Effector CD8-positive, alpha-beta T cell (primary cell): ENCODE measurements around the gene WDR76.
"Not testable (repeated sequence)": the region's sequence is repeated elsewhere in the genome, so short reads cannot be mapped to it uniquely, and the experiment has no call there.

ENCODE experiments used
- DNase-seq: peaks from one replicate; lab custom pipeline; 2025; lab: John Stamatoyannopoulos, UW

WDR76 gene

DNA sequence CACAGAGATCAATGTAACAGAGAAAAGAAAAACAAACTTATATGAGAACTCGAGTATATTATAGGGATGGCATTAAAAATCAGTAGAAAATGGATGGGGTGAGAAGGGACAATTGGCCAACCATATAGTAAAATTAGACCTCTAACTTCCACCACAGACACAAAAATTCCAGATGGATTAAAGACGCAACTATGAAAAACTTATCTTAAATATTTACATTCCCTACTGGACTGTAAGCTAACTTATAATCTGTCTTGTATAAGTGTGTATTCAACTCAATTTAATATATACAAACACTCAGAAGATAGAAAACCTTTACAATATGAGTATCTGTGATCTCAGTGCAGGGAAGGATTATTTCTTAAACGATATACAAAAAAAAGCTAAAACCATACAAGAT is 5.3 kb upstream of the WDR76 start:
- no peak for DNase-seq

DNA sequence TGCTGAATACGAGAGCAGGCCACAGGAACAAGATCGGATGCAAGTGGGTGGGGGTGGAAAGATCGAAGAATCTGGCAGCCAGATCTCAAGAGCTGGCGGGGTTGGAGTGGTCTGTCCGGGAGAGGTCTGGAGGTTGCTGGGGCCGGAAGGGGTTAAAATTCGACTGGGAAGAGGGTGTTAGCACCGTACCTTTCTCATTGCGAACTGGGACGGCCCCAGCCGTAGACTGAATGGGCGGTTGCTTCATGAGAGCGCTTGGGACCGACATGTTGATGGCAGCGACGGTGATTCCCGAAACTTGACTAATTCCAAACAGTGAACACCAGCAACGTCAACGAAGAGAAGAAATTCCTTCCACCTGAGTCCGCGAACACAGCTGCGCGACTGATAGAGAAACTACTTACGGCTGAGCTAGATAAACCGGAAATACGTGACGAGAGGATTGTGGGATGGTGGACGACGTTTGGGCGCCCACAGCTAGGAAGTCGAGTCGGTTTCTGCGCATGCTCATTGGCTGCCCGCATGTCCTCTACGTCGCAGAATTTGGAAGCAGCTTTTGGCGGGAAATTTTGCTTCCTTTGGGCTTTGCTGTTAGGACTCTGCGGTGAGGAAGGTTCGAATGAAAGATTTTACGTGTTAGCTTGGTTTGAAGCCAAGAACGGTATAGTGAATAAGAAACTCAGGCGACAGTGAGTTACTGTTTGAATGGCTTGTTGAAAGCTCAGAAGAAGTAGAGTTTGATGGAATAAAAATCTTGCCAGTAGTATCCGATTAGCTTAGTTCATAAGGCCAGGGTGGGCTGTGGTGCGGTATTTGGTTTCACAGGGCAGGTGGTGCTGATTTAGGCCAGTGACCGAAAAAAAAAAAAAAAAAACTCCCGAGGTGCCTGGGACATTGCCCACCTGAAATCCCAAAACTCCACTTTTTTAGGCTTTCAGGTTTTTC is 2.2 kb upstream of the WDR76 start, which contains the start of gene MFAP1:
Gene MFAP1, minus strand, starts transcription at position 389 of the 945 bp plus-strand sequence. Its CDS starts 121 bp downstream, at position 268.
- peak; percentile 83 for DNase-seq

DNA sequence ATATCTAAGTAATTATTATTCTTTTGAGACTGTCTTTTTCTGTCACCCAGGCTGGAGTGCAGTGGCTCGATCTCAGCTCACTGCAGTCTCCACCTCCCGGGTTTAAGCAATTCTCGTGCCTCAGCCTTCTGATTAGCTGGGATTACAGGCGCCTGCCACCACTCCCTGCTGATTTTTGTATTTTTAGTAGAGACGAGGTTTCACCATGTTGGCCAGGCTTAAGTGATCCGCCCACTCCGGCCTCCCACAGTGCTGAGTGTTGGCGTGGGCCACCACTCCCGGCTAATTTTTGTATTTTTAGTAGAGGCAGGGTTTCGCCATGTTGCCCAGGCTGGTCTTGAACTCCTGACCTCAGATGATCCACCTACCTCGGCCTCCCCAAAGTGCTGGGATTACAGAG is 1.5 kb upstream of the WDR76 start:
- not testable (repeated sequence) for DNase-seq

GRCh38 chr15:43826029-43826507 is 734 bp upstream of the WDR76 start:
- no peak for DNase-seq

- no peak for DNase-seq
Observed at GRCh38 chr15:43828061-43828657, 1.4 kb downstream of the WDR76 start.

DNA sequence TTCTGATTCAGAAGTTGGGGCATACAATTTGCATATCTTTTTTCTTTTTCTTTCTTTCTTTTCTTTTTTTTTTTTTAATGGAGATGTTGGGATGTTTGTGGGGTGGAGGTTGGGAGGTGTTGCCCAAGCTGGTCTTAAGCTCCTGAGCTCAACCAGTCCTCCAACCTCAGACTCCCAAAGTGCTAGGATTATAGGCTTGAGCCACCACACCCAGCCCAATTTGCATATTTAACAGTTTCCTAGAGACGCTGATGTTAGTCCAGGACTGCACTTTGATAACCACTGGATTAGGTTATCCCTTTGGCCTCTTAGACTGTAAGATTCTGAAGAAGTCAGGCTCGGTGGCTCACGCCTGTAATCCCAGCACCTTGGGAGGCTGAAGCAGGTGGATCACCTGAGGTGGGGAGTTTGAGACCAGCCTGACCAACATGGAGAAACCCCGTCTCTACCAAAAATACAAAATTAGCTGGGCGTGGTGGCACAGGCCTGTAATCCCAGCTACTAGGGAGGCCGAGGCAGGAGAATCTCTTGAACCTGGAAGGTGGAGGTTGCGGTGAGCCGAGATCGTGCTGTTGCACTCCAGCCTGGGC is 3.2 kb downstream of the WDR76 start:
- not testable (repeated sequence) for DNase-seq

DNA sequence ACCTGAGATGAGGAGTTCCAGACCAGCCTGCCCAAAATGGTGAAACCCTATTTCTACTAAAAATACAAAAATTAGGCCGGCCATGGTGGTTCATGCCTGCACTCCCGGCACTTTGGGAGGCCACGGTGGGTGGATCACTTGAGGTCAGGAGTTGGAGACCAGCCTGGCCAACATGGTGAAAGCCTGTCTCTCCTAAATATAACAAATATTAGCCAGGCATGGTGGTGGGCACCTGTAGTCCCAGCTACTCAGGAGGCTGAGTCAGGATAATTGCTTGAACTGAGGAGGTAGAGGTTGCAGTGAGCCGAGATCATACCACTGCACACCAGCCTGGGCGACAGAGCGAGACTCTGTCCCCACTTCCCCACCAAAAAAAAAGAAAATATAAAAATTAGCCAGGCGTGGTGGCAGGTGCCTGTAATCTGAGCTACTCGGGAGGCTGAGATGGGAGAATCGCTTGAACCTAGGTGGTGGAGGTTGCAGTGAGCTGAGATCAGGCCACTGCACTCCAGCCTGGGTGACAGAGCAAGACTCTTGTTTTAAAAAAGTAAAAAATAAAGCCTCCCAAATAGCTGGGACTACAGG is 4.0 kb downstream of the WDR76 start:
- not testable (repeated sequence) for DNase-seq

DNA sequence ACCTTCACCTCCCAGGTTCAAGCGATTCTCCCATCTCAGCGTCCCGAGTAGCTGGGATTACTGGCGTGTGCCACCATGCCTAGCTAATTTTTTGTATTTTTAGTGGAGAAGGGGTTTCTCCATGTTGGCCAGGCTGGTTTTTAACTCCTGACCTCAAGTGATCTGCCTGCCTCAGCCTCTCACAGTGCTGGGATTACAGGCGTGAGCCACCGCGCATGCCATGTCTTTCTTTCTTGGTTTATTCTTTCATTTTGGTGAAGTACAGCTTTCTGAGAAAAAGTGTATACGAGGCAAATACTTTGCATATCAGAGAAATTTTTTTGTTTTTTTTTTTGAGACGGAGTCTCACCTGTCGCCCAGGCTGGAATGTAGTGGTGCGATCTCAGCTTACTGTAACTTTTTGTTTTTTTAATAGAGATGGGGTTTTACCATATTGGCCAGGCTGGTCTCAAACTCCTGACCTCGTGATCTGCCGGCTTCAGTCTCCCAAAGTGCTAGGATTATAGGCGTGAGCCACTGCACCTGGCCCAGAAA is 4.8 kb downstream of the WDR76 start:
- DNase-seq, result not testable (repeated sequence)

GRCh38 chr15:43832485-43832884 is 5.7 kb downstream of the WDR76 start:
- not testable (repeated sequence) for DNase-seq

DNA sequence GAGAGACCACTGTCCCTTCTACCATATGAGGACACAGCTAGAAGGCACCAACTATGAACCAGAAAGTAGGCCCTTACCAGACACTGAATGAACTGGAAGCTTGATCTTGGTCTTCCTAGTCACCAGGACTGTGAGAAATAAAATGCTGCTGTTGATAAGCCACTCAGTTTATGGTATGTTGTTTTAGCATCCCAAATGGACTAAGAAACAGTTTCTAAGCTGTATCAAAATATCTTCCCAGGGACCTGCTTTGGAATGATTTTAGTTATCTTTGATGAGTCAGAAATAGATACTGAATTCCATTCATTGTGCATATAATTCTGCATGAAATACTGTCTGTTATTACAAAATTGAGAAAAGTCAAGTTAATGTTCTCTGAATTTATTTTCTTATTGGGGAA is 18.6 kb downstream of the WDR76 start:
- DNase-seq, result no peak

- DNase-seq, result no peak
Observed at GRCh38 chr15:43851251-43851650, 24.4 kb downstream of the WDR76 start.

- DNase-seq, result no peak
Observed at GRCh38 chr15:43852607-43853006, 25.8 kb downstream of the WDR76 start.

- DNase-seq, result no peak
Observed at GRCh38 chr15:43854801-43855200, 28.0 kb downstream of the WDR76 start.

- DNase-seq, result no peak
Observed at GRCh38 chr15:43859546-43859945, 32.7 kb downstream of the WDR76 start.

GRCh38 chr15:43866636-43867035 is 39.8 kb downstream of the WDR76 start:
- DNase-seq, result not testable (repeated sequence)

DNA sequence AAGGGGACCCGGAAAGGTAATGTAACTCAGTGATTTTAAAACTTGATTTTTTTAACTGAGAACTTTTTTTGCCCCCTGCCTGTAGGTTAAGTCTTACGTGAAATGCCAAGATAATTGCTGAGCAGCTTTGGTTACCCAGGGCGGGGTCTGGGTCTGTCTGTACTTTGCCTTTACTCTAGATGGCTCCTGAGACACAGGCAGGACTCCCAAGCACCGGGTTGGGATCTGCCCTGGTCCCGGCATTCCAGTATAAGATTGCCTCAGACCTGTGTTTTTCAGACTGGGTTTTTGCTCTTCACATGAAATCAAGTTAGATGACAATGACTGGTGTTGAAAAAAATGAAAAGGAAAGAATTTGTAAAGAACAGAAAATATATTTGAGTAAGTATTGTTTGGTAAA is 40.3 kb downstream of the WDR76 start:
- DNase-seq, result no peak

GRCh38 chr15:43868406-43868805 is 41.6 kb downstream of the WDR76 start:
- DNase-seq, result no peak

- no peak for DNase-seq
Observed at GRCh38 chr15:43871835-43872234, 45.0 kb downstream of the WDR76 start.

DNA sequence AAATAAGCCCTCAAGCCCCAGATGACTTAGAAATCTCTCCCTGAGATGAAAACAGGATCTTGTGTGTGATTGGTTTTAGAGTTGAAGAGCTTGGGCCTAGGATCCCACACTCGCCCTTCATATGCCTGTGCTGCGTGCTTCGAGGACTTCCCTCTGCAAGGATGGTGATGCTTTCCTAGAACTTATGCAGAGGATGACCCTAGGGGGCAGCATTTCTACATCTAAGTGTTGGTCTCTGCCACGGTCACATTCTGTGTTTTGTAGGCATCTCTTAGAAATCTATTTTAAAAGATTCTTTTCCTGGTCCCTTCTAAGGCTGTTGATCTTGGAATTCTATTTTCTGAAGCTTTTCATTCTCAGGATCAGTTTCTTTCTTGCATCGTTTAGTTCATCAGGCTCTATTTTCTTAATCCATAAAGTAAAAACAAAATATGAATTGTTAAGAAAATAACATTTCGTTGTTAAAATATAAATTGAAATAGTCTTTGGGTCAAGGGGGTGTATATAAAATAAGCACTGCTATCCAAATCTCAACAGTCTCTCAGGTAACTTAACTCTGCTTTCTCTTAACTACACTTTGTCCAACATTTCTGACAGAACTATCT is 45.7 kb downstream of the WDR76 start:
- DNase-seq, result no peak

DNA sequence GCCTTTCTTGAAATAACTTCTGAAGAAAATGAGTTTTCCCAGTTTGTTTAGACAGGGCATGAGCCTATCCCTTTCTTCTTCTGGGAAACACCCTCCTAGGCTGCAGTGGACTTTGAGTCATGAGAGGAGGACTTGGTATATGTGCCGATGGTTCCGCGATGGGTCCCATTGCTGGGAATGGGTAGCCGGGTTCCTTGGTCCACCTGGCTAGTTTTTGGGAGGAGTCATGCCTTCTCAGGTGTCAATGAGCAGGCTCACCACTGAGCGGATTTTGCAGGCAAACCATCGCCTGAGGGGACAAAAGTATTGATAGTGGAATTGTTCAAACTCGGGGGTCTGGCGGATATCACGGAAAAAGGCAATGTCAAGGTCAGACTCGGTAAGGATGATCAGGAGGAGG is 46.8 kb downstream of the WDR76 start:
- DNase-seq, result no peak

GRCh38 chr15:43876872-43877271 is 50.1 kb downstream of the WDR76 start:
- DNase-seq, result no peak

DNA sequence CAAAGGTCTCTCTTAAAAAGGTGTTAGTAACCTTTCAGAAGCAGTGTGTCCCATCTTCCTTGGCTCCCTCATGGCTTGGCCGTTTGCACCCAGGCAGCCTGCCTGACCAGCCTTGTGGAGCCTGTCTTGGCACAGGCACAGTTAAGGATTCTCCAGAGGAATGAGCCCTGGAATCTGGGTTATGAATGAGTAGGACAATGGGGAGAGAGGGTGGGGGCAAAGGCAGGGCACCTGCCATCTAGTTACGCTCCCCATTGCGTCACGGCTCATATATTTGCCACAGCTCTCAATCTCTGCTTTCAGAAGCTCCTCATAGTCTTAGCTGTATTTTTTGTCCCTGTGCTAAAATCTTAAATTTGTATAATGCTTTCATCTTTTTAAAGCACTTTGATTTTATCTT is 50.6 kb downstream of the WDR76 start:
- no peak for DNase-seq
